Measurements from ENCODE around the gene VPS45.

GRCh38 chr1:150072959-150073358 lies 5.4 kb downstream of the VPS45 start:
- TF ChIP-seq, protein P1, sequence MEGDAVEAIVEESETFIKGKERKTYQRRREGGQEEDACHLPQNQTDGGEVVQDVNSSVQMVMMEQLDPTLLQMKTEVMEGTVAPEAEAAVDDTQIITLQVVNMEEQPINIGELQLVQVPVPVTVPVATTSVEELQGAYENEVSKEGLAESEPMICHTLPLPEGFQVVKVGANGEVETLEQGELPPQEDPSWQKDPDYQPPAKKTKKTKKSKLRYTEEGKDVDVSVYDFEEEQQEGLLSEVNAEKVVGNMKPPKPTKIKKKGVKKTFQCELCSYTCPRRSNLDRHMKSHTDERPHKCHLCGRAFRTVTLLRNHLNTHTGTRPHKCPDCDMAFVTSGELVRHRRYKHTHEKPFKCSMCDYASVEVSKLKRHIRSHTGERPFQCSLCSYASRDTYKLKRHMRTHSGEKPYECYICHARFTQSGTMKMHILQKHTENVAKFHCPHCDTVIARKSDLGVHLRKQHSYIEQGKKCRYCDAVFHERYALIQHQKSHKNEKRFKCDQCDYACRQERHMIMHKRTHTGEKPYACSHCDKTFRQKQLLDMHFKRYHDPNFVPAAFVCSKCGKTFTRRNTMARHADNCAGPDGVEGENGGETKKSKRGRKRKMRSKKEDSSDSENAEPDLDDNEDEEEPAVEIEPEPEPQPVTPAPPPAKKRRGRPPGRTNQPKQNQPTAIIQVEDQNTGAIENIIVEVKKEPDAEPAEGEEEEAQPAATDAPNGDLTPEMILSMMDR (IDR thresholded peaks at IDR 0.05): peak in 2 of 3 donors; percentile 25 to 48
- no peak for TF ChIP-seq POLR2A (IDR thresholded peaks at IDR 0.05)

Data from ovary (tissue), 3 donors.